H1 (cell line): ENCODE data around the gene BFSP2. TPM values are rescaled to one million over a fixed set of nuclear protein-coding genes. Genes with fewer than 3 reads are reported as not detected.

Experiments
- CTCF ChIA-PET: fragments of 300-600 bp; sonication (Branson Sonifier 250); formaldehyde crosslinking; loops from one replicate; lab custom pipeline; 2021; ENCODE audit not compliant: partially characterized antibody; lab: Charles Lee
- POLR2A ChIA-PET: fragments of 300-600 bp; sonication (Branson Sonifier 250); formaldehyde crosslinking; loops from one replicate; lab custom pipeline; 2021; ENCODE audit warnings: inconsistent platforms; ENCODE audit not compliant: partially characterized antibody; lab: Charles Lee
- DNase-seq, 2 experiments: peaks; one replicate each; pipeline versions ENCODE4 v3.0.0 to v3.0.0-alpha.2; 2010 to 2022; ENCODE audit warnings: low spot score in 2 of 2, low read depth in 1 of 2, mixed read lengths in 1 of 2
- FAIRE-seq: peaks from 2 replicates; lab custom pipeline; 2011; peaks lifted over from hg19 to GRCh38; lab: Jason Lieb, UNC
- H2AFZ ChIP-seq: 2 replicates; pipeline ENCODE4 v1.8.1; 2012; ENCODE audit warnings: low read length, inconsistent platforms
- H2AK5ac ChIP-seq: 2 replicates; pipeline ENCODE4 v1.6.1; 2013; ENCODE audit warnings: low read depth, low read length
- H2BK120ac ChIP-seq: replicated peaks from 2 replicates; pipeline ENCODE3; 2013; ENCODE audit warnings: low read depth, low read length, inconsistent platforms
- H2BK12ac ChIP-seq: 2 replicates; pipeline ENCODE4 v1.6.1; 2013; ENCODE audit warnings: low read depth, low read length
- H2BK15ac ChIP-seq: 2 replicates; pipeline ENCODE4 v1.6.1; 2013; ENCODE audit warnings: low read length
- H2BK20ac ChIP-seq: 2 replicates; pipeline ENCODE4 v1.6.1; 2013; ENCODE audit warnings: low read length
- H2BK5ac ChIP-seq: 2 replicates; pipeline ENCODE4 v1.6.1; 2013; ENCODE audit warnings: low read depth, low read length
- H3K14ac ChIP-seq: 2 replicates; pipeline ENCODE4 v1.6.1; 2013; ENCODE audit warnings: inconsistent platforms; ENCODE audit not compliant: insufficient read length
- H3K18ac ChIP-seq: 2 replicates; pipeline ENCODE4 v1.6.1; 2013; ENCODE audit warnings: low read length; ENCODE audit errors: extremely low read depth
- H3K23ac ChIP-seq: 2 replicates; pipeline ENCODE4 v1.6.1; 2013; ENCODE audit warnings: inconsistent platforms; ENCODE audit not compliant: insufficient read length
- H3K23me2 ChIP-seq: 2 replicates; pipeline ENCODE4 v1.6.1; 2013; ENCODE audit warnings: low read depth, low read length
- H3K27ac ChIP-seq: 2 replicates; pipeline ENCODE4 v1.6.1; 2011; ENCODE audit warnings: low read depth, low read length, inconsistent platforms
- H3K27me3 ChIP-seq, 4 experiments: replicated peaks in 1 of 4; 1 replicate in 1 of 4; 2 replicates in 3 of 4; pipeline versions ENCODE4 v1.6.1 to v1.8.1; 2011 to 2013; ENCODE audit warnings: low read length in 3 of 4, mild to moderate bottlenecking in 3 of 4, inconsistent platforms in 2 of 4, mixed read lengths in 2 of 4, moderate library complexity in 1 of 4; ENCODE audit not compliant: control insufficient read depth in 3 of 4, insufficient read depth in 3 of 4; ENCODE audit errors: extremely low read depth in 1 of 4
- H3K36me3 ChIP-seq, 4 experiments: 2 replicates each; pipeline versions ENCODE4 v1.6.1 to v1.8.1; 2011 to 2013; ENCODE audit warnings: mild to moderate bottlenecking in 4 of 4, low read length in 3 of 4, moderate library complexity in 2 of 4, control low read depth in 1 of 4, inconsistent platforms in 1 of 4; ENCODE audit not compliant: insufficient read depth in 4 of 4, control insufficient read depth in 2 of 4
- H3K4ac ChIP-seq: replicated peaks from 2 replicates; pipeline ENCODE3; 2013; ENCODE audit warnings: low read length, low read depth, mixed read lengths, inconsistent platforms; ENCODE audit not compliant: insufficient read length
- H3K4me1 ChIP-seq, 4 experiments: replicated peaks in 1 of 4; 1 replicate in 1 of 4; 2 replicates in 3 of 4; pipeline versions ENCODE4 v1.6.1 to v1.8.1; 2011 to 2013; ENCODE audit warnings: low read length in 3 of 4, inconsistent platforms in 2 of 4, mixed read lengths in 1 of 4; ENCODE audit not compliant: insufficient read depth in 4 of 4, control insufficient read depth in 3 of 4
- H3K4me2 ChIP-seq, 2 experiments: 2 replicates each; pipeline versions ENCODE4 v1.6.1 to v1.8.1; 2011 to 2013; ENCODE audit warnings: low read depth in 2 of 2, low read length in 2 of 2, control low read depth in 1 of 2, inconsistent platforms in 1 of 2, mild to moderate bottlenecking in 1 of 2; ENCODE audit not compliant: insufficient read depth in 1 of 2
- H3K4me3 ChIP-seq, 4 experiments: fragments of 200-600, 300-600 bp in 1 of 4; sonication (generic), shearing (Covaris generic), sonication (Bioruptor Twin) in 1 of 4; 2 replicates each; pipeline versions ENCODE4 v1.5.1 to v1.8.1; 2011 to 2016; ENCODE audit warnings: low read length in 4 of 4, low read depth in 3 of 4, control low read depth in 2 of 4, inconsistent platforms in 2 of 4, mild to moderate bottlenecking in 2 of 4, mixed read lengths in 1 of 4, moderate library complexity in 1 of 4; ENCODE audit not compliant: insufficient read depth in 2 of 4; ENCODE audit errors: extremely low read depth in 1 of 4
- H3K56ac ChIP-seq: replicated peaks from 2 replicates; pipeline ENCODE3; 2013; ENCODE audit warnings: low read depth, mild to moderate bottlenecking, mixed read lengths, low read length, inconsistent platforms; ENCODE audit not compliant: insufficient read length
- H3K79me1 ChIP-seq: 2 replicates; pipeline ENCODE4 v1.6.1; 2013; ENCODE audit warnings: low read depth, low read length, control low read depth
- H3K79me2 ChIP-seq, 2 experiments: 2 replicates each; pipeline versions ENCODE4 v1.6.1 to v1.8.1; 2012 to 2013; ENCODE audit warnings: low read length in 2 of 2, mild to moderate bottlenecking in 2 of 2, inconsistent platforms in 1 of 2; ENCODE audit not compliant: insufficient read depth in 2 of 2, control insufficient read depth in 1 of 2
- H3K9ac ChIP-seq, 4 experiments: replicated peaks in 1 of 4; 1 replicate in 1 of 4; 2 replicates in 3 of 4; pipeline versions ENCODE4 v1.6.1 to v1.8.1; 2011 to 2013; ENCODE audit warnings: low read depth in 3 of 4, low read length in 3 of 4, control low read depth in 2 of 4, mild to moderate bottlenecking in 2 of 4, moderate library complexity in 2 of 4, inconsistent platforms in 1 of 4; ENCODE audit errors: extremely low read depth in 1 of 4
- H3K9me3 ChIP-seq, 2 experiments: 2 replicates each; pipeline versions ENCODE4 v1.6.1 to v1.8.1; 2012 to 2013; ENCODE audit warnings: mild to moderate bottlenecking in 2 of 2, moderate library complexity in 2 of 2, control low read depth in 1 of 2, inconsistent platforms in 1 of 2, low read depth in 1 of 2, low read length in 1 of 2, mixed read lengths in 1 of 2; ENCODE audit not compliant: insufficient read depth in 2 of 2
- H4K20me1 ChIP-seq, 2 experiments: replicated peaks in 1 of 2; 2 replicates each; pipeline versions ENCODE3 to v1.8.1; 2011 to 2013; ENCODE audit warnings: inconsistent platforms in 2 of 2, low read length in 2 of 2, mild to moderate bottlenecking in 1 of 2; ENCODE audit not compliant: insufficient read depth in 2 of 2, control insufficient read depth in 1 of 2
- H4K5ac ChIP-seq: 2 replicates; pipeline ENCODE4 v1.6.1; 2013; ENCODE audit warnings: low read length, low read depth, mixed read lengths, inconsistent platforms; ENCODE audit not compliant: insufficient read length
- H4K8ac ChIP-seq: 2 replicates; pipeline ENCODE4 v1.8.0; 2013; ENCODE audit warnings: mild to moderate bottlenecking, moderate library complexity, low read length, inconsistent platforms; ENCODE audit not compliant: insufficient read depth; ENCODE audit errors: extremely low read depth
- H4K91ac ChIP-seq: replicated peaks from 2 replicates; pipeline ENCODE3; 2013; ENCODE audit warnings: low read length, mixed read lengths, inconsistent platforms; ENCODE audit not compliant: insufficient read length
- BRCA1 ChIP-seq: IDR thresholded peaks from 2 replicates; pipeline ENCODE4 v1.6.1; 2012; ENCODE audit warnings: low read depth, low read length, improper control_type of control experiment
- CTCF ChIP-seq, 3 experiments: IDR thresholded peaks; 1 replicate in 2 of 3; 2 replicates in 1 of 3; pipeline versions ENCODE4 v1.5.1 to v1.6.1; 2011; ENCODE audit warnings: low read length in 3 of 3, mild to moderate bottlenecking in 3 of 3, inconsistent platforms in 2 of 3, low read depth in 1 of 3, moderate library complexity in 1 of 3; ENCODE audit not compliant: insufficient read depth in 1 of 3; ENCODE audit errors: control extremely low read depth in 1 of 3
- GABPA ChIP-seq: IDR thresholded peaks from 2 replicates; pipeline ENCODE4 v1.6.1; 2011; ENCODE audit warnings: mild to moderate bottlenecking, low read length, moderate library complexity, borderline replicate concordance; ENCODE audit not compliant: insufficient read depth
- JUND ChIP-seq: IDR thresholded peaks from 2 replicates; pipeline ENCODE4 v1.6.1; 2011; ENCODE audit warnings: mild to moderate bottlenecking, improper control_type of control experiment, low read length
- WGBS, 2 experiments: shearing (Covaris generic) in 1 of 2; methylation state at CpG; one replicate each; pipeline versions ENCODE4 v1.1.6 to v1.1.7; 2013 to 2015; ENCODE audit warnings: low lambda C conversion rate in 2 of 2, mixed read lengths in 2 of 2, inconsistent platforms in 1 of 2, low coverage in 1 of 2, missing lambda C conversion rate in 1 of 2; ENCODE audit not compliant: insufficient replicate concordance in 2 of 2, insufficient coverage in 1 of 2, insufficient read length in 1 of 2; ENCODE audit errors: extremely low coverage in 1 of 2, missing lambda C conversion rate in 1 of 2; 5-methylcytosine and 5-hydroxymethylcytosine counted together
- polyA plus RNA-seq, 7 experiments: library from polyadenylated mRNA; depleted of rRNA in 3 of 7; stranded (reverse) in 5 of 7; unstranded in 2 of 7; fragments of >200 nt in 5 of 7; fragments of 200-250 nt in 2 of 7; gene quantifications; 1 replicate in 5 of 7; 2 replicates in 1 of 7; 4 replicates in 1 of 7; pipeline versions ENCODE4 v1.2.1 to v1.2.3, GENCODE V29; 2011 to 2013; ENCODE audit warnings: missing spikeins in 2 of 7, mixed read lengths in 2 of 7
- total RNA-seq: library from RNA; stranded (reverse); fragmentation: NEBNext Ultra II Directional; extraction: Animal tissue kit (Norgen Biotek cat#: 25700); gene quantifications from 2 replicates; pipeline ENCODE4 v1.2.1, GENCODE V29; 2021
- TF ChIP-seq, protein P1 (sequence below): IDR thresholded peaks from 2 replicates; pipeline ENCODE4 v1.6.1; 2012; ENCODE audit warnings: inconsistent platforms

BFSP2 gene
- total and polyA plus RNA-seq, 2 of the 8 experiments (the other 6 are each of a cell fraction or from before 2014, with no cell fraction given): not detected

DNA sequence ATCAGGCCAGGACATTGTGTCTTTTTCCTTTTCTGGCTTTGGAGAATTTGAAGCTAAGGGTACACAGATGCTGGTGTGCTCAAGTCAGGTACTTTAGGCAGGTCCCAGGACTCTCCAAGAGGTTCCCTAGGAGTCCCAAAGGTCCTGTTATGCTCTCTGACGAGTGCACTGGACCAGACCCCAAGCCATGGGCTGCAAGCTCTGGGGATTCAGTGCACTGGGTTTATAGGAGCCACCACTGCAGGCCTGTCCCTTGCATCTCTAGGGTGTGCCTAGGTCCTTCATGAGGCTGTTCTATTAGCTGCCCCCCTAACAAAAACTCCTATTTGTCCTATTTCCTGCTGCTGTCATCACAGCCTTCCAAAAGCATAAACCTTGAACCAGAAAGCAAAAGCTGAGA, 31.9 kb upstream of the BFSP2 start:
- Histone ChIP-seq H4K20me1 (no peaks in the 10 kb centered on the region), H4K8ac (no peak overlapping the region), H2BK20ac (no peak overlapping the region), H2AFZ (no peak overlapping the region), H3K79me1 (no peaks in the 10 kb centered on the region), H3K36me3 (no peaks in the 10 kb centered on the region; a peak in 1 of 8 replicates), H3K18ac (no peak overlapping the region), H2BK12ac (no peak overlapping the region), H3K4ac (no peak overlapping the region), H4K5ac (no peak overlapping the region), H3K4me3 (no peak overlapping the region), H3K23ac (no peak overlapping the region), H3K27ac (no peak overlapping the region), H3K9ac (no peak overlapping the region), H3K4me1 (peaks cover 0 to under 1% (median 0%) of the 10 kb centered on the region in 4 experiments; a peak in 1 of 7 replicates), H2AK5ac (no peak overlapping the region), H2BK15ac (no peak overlapping the region), H3K27me3 (peaks cover 0 to 1% (median 0%) of the 10 kb centered on the region in 4 experiments; a peak in 1 of 7 replicates), H3K23me2 (no peaks in the 10 kb centered on the region), H3K14ac (no peak overlapping the region), H3K56ac (no peak overlapping the region), H2BK120ac (no peak overlapping the region), H3K9me3 (no peaks in the 10 kb centered on the region), H3K4me2 (no peak overlapping the region), H4K91ac (no peak overlapping the region), H3K79me2 (no peaks in the 10 kb centered on the region), H2BK5ac (no peak overlapping the region)
- DNase-seq (peak in 1 of 2 experiments; percentile 26), FAIRE-seq (no peak)
- POLR2A ChIA-PET: no interaction called here
- CTCF ChIA-PET: interaction anchor here (1.5 to 18.0 kb wide), 3 partner anchors 10 to 327 kb away, joined by 4 to 189 read pairs (median 28); no protein-coding TSS in a partner anchor
- 45% methylated on average over 1 of the region's 1 CpG; no CpG with 5 or more reads in 1 of the 2 experiments for WGBS, 2 experiments
- TF ChIP-seq JUND (no peak), CTCF (IDR thresholded peaks at IDR 0.05; ENCODE audit: control extremely low read depth in 1 of 3, insufficient read depth in 1 of 3, low read depth in 1 of 3, low read length in 3 of 3) (no peak), GABPA (no peak), BRCA1 (no peak)
- TF ChIP-seq, protein P1, sequence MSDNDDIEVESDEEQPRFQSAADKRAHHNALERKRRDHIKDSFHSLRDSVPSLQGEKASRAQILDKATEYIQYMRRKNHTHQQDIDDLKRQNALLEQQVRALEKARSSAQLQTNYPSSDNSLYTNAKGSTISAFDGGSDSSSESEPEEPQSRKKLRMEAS: no peak
